UCSD-AML1 (cell line): ENCODE data around the gene CHSY1.

ENCODE experiments used
- DNase-seq: peaks from one replicate; lab custom pipeline; 2025; ENCODE audit not compliant: unreplicated experiment; lab: John Stamatoyannopoulos, UW

CHSY1 gene

DNA sequence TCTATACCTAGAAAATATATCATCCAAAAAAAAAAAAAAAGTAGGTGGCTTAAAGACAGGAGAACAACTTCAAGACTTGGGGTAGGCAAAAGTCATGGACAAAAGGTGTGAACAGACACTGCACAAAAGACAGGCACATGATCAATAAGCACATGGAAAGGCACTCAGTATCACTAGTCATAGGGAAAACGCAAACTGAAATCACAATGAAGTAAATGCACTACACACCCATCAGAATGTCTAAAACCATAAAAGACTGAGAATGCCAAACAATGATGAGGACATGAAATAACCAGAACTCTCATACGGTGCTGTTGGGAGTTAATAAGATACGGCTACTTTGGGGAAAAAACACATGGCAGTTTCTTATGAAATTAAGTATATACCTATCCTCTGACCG lies 40.0 kb downstream of the CHSY1 start:
- no peak for DNase-seq

GRCh38 chr15:101210466-101210865 lies 41.4 kb downstream of the CHSY1 start:
- no peak for DNase-seq

- no peak for DNase-seq
These were observed 41.8 kb downstream of the CHSY1 start for GRCh38 chr15:101210058-101210457.

DNA sequence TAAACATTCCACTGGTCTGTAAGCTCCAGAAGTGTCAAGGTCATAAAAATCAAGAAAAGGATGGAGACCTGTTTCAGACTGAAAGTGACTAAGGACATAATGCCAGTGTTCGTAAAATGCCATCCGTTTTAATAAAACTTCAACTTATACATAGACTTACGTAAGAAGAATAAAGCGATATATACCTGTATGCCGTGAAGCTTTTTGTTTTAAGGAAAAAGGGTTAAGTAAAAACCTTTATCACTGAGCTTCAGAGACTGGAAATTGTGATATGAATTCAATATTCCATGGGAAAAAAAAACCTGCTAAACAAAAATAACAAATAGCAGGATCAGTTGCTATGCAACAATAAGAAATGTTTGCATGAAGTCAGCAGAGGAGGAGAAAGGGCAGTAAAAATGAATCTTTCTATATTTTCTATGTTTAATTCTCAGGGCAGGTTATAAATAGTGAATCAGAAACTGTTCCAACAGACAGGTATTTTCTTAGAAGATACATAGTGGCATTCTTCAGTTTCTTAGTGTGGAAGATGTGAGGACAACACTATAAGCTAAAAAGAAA lies 42.5 kb downstream of the CHSY1 start:
- DNase-seq, result no peak

- no peak for DNase-seq
These were observed 44.0 kb downstream of the CHSY1 start for GRCh38 chr15:101207867-101208288.

DNA sequence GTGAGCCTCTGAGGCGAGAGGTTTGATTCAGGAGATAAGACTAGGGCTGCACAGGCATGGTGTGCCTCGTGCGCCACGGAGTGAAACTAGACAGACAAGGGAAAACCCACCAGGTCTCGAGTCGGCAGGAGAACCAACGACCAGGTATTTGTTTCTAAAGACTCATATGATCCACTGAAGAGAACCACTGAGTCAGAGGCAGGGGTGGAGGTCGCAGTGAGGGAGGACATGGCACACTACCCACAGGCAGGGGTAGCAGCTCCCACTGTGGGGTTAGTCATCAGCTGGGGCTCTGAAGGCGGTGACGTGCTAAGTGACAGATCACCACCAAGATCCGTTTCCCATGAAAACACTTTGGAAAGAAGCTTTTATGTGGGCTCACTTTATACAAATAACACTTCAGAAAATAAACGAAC lies 45.7 kb downstream of the CHSY1 start:
- DNase-seq, result no peak

DNA sequence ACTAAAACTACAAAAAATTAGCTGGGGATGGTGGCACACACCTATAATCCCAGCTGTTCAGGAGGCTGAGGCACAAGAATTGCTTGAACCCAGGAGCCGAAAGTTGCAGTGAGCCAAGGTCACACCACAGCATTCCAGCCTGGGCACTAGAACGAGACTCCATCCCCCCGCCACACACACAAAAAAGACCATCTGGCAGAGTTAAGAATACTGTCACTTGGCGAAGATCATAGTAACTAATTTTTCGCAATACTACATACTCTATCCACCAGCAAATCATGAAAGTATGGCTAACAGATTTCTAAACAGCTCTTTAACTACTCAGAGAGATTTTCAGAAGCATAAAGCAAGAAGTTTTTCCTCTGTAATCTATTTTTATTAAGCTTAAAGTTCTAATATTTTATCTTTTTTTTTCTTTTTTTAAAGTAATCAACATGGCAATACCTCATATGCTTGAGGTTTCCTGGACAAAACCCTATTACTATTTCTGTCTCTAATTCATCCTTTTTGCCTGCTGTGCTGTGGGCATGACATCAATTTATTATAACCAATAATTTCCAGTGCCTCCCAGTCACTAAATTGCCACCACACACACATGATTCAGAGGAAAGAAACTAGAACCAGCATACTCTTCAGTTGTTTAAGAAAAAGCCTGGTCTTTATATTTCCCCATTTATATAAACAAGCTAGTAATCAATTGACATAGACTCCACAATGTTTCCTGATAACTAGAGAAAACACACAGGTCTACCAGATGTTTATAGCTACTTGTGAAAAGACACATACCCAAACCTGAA lies 46.9 kb downstream of the CHSY1 start:
- no peak for DNase-seq

GRCh38 chr15:101203607-101204189 lies 48.1 kb downstream of the CHSY1 start:
- no peak for DNase-seq

GRCh38 chr15:101203029-101203573 lies 48.7 kb downstream of the CHSY1 start:
- DNase-seq, result no peak

GRCh38 chr15:101201411-101202174 lies 50.3 kb downstream of the CHSY1 start:
- DNase-seq, result peak; percentile 83

- DNase-seq, result no peak
These were observed 51.7 kb downstream of the CHSY1 start for GRCh38 chr15:101200181-101200580.

- no peak for DNase-seq
These were observed 53.0 kb downstream of the CHSY1 start for GRCh38 chr15:101198800-101199199.

DNA sequence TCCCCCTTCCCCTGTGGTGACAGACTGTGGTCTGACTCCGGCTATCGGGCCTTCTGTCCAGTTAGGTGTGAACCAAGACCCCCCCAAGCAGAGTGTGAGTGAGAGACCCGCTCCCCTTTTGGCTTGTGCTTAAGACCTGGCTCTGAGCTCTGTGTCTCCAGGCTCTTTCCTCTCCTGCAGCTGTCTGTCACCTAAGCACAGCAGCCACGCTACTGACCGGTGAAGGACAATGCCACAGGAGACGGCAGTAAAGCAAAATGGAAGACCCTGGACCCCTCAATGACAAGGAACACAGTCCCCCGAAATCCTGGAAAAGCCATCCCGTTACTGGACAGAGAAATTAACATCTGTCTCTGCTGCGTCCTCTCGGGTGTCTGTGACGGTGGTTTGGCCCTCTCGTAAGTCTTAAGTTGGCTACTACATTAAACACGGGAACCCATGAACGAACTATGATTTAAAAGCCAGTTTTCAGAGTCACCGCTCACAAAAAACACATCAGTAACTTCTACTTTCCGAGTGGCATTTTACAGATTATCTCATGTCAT lies 53.7 kb downstream of the CHSY1 start:
- no peak for DNase-seq

DNA sequence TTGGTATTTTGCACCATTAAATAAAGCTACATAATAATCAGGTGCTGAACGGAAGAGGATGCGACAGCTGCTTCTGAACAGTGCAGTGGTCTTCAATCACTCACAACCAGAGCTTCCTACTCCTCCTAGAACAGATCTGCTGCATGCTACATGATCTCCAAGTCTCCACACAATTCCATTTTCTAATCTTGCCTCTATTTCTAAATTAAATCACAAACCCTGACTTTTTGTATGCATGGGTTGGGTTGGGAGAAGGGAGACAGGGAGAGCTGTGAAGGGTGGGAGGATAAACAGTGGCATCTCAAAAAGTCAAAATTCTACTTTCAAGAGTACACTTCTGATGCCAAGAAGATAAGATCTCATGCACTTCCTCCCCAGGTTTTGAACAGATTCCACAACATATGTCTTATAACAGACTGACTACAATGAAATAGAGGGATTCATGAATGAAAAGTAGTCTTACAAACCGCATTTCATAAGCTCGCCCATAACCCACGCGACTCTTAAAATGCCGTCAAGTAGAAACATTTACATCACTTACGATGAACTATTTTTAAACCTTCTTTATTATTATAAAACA lies 57.2 kb downstream of the CHSY1 start:
- DNase-seq, result no peak

- no peak for DNase-seq
These were observed 57.9 kb downstream of the CHSY1 start for GRCh38 chr15:101193806-101194545.

GRCh38 chr15:101193120-101193644 lies 58.7 kb downstream of the CHSY1 start:
- no peak for DNase-seq

DNA sequence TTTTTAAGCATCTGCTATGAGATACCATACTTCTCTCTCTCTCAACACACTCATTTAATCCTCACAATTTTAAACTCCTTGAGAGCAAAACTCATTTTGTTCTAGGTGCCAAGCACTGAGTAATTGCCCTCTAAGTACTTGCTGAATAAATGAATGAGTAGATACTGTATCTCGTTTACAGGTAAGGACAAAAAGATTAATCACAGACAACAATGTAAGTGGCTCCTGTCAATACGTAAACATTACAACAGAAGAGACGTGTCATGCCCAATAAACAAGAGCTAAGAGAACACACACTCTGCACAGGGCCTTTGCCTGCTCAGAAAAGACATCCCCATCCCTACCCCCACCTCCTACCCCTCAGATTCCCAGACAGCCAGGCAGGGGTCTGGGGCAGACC lies 59.8 kb downstream of the CHSY1 start:
- no peak for DNase-seq

DNA sequence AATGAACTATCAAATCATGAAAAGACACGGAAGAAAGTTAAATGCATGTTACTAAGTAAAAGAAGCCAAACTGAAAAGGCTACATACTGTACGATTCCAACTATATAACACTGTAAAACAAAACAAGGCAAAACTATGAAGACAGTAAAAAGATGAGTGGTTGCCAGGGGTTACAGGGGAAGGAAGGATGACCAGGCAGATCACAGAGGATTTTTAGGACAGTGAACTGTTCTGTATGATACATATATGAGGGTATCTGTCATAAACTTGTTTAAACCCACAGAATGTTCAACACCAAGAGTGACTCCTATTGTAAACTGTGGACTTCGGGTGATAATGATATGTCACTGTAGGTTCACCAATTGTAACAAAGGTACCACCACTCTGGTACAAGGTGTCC lies 60.6 kb downstream of the CHSY1 start:
- DNase-seq, result no peak

- DNase-seq, result no peak
These were observed 61.7 kb downstream of the CHSY1 start for GRCh38 chr15:101190092-101190595.
